OCI-LY1 (cell line): ENCODE data around the gene CEP44.

ENCODE experiments used
- H2AFZ ChIP-seq: fragments of 200-600 bp; sonication (generic), shearing (Covaris generic); 2 replicates; pipeline ENCODE4 v1.6.0; 2014; ENCODE audit warnings: antibody characterized with exemption, mild to moderate bottlenecking, low read length
- H3F3A ChIP-seq: fragments of 200-600 bp; sonication (generic), shearing (Covaris generic); 2 replicates; pipeline ENCODE4 v1.6.0; 2014; ENCODE audit warnings: mild to moderate bottlenecking, antibody characterized with exemption, low read length, moderate library complexity; ENCODE audit not compliant: insufficient read depth
- H3K27ac ChIP-seq: fragments of 200-600 bp; sonication (generic); 2 replicates; pipeline ENCODE4 v1.5.1; 2014; ENCODE audit warnings: low read length, mixed run types, mild to moderate bottlenecking, low read depth; ENCODE audit not compliant: poor library complexity, severe bottlenecking
- H3K27me3 ChIP-seq: fragments of 200-600 bp; sonication (generic); 2 replicates; pipeline ENCODE4 v1.6.0; 2014; ENCODE audit warnings: antibody characterized with exemption, mild to moderate bottlenecking, low read length, moderate library complexity; ENCODE audit not compliant: insufficient read depth
- H3K36me3 ChIP-seq: fragments of 200-600 bp; sonication (generic); 2 replicates; pipeline ENCODE4 v1.6.1; 2014; ENCODE audit warnings: mild to moderate bottlenecking, antibody characterized with exemption, low read length, moderate library complexity, mixed read lengths; ENCODE audit not compliant: insufficient read depth
- H3K4me1 ChIP-seq: fragments of 200-600 bp; sonication (generic); 2 replicates; pipeline ENCODE4 v1.5.1; 2014; ENCODE audit warnings: mild to moderate bottlenecking, low read length, moderate library complexity; ENCODE audit not compliant: insufficient read depth, severe bottlenecking
- H3K4me2 ChIP-seq: fragments of 200-600 bp; sonication (generic), shearing (Covaris generic); 2 replicates; pipeline ENCODE4 v1.6.1; 2014; ENCODE audit warnings: low read length
- H3K4me3 ChIP-seq: fragments of 200-600 bp; sonication (generic); 2 replicates; pipeline ENCODE4 v1.5.1; 2014; ENCODE audit warnings: low read length, low read depth, mild to moderate bottlenecking, mixed read lengths; ENCODE audit not compliant: poor library complexity, severe bottlenecking
- H3K79me2 ChIP-seq: fragments of 200-600 bp; shearing (Covaris generic); 2 replicates; pipeline ENCODE4 v1.6.1; 2016; ENCODE audit warnings: mixed run types, low read length, mixed read lengths; ENCODE audit not compliant: insufficient read depth
- H3K9ac ChIP-seq: fragments of 200-600 bp; sonication (generic), shearing (Covaris generic); 2 replicates; pipeline ENCODE4 v1.6.1; 2014; ENCODE audit warnings: mild to moderate bottlenecking, low read length, mixed read lengths
- H3K9me2 ChIP-seq: fragments of 200-600 bp; sonication (generic), shearing (Covaris generic); 2 replicates; pipeline ENCODE4 v1.6.1; 2014; ENCODE audit warnings: low read depth, mild to moderate bottlenecking, low read length, mixed read lengths
- H3K9me3 ChIP-seq: fragments of 200-600 bp; shearing (Covaris generic); 2 replicates; pipeline ENCODE4 v1.6.1; 2014; ENCODE audit warnings: low read length, mixed read lengths
- H4K20me1 ChIP-seq: fragments of 200-600 bp; sonication (generic), shearing (Covaris generic); 2 replicates; pipeline ENCODE4 v1.6.0; 2016; ENCODE audit warnings: mild to moderate bottlenecking, low read length; ENCODE audit not compliant: insufficient read depth
- EZH2 ChIP-seq: fragments of 200-600 bp; sonication (generic), shearing (Covaris generic); IDR thresholded peaks from 2 replicates; pipeline ENCODE4 v1.8.0; 2017; ENCODE audit warnings: borderline replicate concordance, mixed run types, mild to moderate bottlenecking, antibody characterized with exemption, low read length, moderate library complexity, mixed read lengths
- TF ChIP-seq, protein P1 (sequence below): fragments of 200-600 bp; sonication (generic), shearing (Covaris generic); IDR thresholded peaks from 2 replicates; pipeline ENCODE4 v1.5.1; 2017; ENCODE audit warnings: mild to moderate bottlenecking, antibody characterized with exemption, low read length, moderate library complexity, mixed read lengths

The CEP44 gene

DNA sequence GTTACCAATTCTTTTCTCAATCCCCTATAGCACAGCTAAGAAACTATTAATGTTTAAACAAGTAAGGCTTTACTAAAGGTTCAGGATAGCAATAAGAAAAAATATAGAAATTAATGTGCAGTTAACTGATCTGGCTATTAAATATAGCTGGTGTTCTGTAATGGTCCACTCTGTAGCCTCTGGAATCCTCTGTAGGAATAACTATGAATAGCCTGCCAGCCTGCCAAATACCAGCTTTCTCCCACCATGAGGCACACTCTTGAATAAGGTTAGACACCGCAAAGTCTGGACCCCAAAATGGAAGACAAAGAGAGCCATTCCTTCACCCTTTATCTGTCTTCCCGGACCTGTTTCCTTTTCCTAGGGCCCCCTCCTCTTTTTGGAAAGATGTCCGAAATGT lies 30.6 kb downstream of the CEP44 start:
- TF ChIP-seq, protein P1, sequence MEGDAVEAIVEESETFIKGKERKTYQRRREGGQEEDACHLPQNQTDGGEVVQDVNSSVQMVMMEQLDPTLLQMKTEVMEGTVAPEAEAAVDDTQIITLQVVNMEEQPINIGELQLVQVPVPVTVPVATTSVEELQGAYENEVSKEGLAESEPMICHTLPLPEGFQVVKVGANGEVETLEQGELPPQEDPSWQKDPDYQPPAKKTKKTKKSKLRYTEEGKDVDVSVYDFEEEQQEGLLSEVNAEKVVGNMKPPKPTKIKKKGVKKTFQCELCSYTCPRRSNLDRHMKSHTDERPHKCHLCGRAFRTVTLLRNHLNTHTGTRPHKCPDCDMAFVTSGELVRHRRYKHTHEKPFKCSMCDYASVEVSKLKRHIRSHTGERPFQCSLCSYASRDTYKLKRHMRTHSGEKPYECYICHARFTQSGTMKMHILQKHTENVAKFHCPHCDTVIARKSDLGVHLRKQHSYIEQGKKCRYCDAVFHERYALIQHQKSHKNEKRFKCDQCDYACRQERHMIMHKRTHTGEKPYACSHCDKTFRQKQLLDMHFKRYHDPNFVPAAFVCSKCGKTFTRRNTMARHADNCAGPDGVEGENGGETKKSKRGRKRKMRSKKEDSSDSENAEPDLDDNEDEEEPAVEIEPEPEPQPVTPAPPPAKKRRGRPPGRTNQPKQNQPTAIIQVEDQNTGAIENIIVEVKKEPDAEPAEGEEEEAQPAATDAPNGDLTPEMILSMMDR: no peak
- TF ChIP-seq EZH2: no peak
- Histone ChIP-seq H3K36me3 (peaks cover 43% of the 10 kb centered on the region; the same call in 1 of the 2 replicates), H3K9me3 (no peaks in the 10 kb centered on the region), H3K4me2 (no peak overlapping the region), H3K4me3 (no peak overlapping the region), H3K79me2 (no peaks in the 10 kb centered on the region), H3F3A (no peaks in the 10 kb centered on the region), H3K27ac (no peak overlapping the region), H3K4me1 (peaks cover 4% of the 10 kb centered on the region), H2AFZ (no peak overlapping the region), H3K27me3 (no peaks in the 10 kb centered on the region), H4K20me1 (no peaks in the 10 kb centered on the region), H3K9ac (no peak overlapping the region), H3K9me2 (no peaks in the 10 kb centered on the region)

GRCh38 chr4:174314770-174315169 lies 31.1 kb downstream of the CEP44 start:
- Histone ChIP-seq H3F3A (no peaks in the 10 kb centered on the region), H3K4me3 (no peak overlapping the region), H2AFZ (no peak overlapping the region), H4K20me1 (no peaks in the 10 kb centered on the region), H3K27ac (no peak overlapping the region), H3K9me3 (no peaks in the 10 kb centered on the region), H3K36me3 (peaks cover 41% of the 10 kb centered on the region; the same call in 1 of the 2 replicates), H3K4me2 (no peak overlapping the region), H3K9ac (no peak overlapping the region), H3K27me3 (no peaks in the 10 kb centered on the region), H3K4me1 (peaks cover 4% of the 10 kb centered on the region), H3K79me2 (no peaks in the 10 kb centered on the region), H3K9me2 (no peaks in the 10 kb centered on the region)
- no peak for TF ChIP-seq EZH2
- TF ChIP-seq, protein P1: no peak

- Histone ChIP-seq H3K4me3 (no peak overlapping the region), H3K9me2 (no peaks in the 10 kb centered on the region), H4K20me1 (no peaks in the 10 kb centered on the region), H3K9ac (no peak overlapping the region), H3F3A (no peaks in the 10 kb centered on the region), H3K27ac (no peak overlapping the region), H3K4me1 (peaks cover 4% of the 10 kb centered on the region), H3K27me3 (no peaks in the 10 kb centered on the region), H3K4me2 (no peak overlapping the region), H3K79me2 (no peaks in the 10 kb centered on the region), H3K36me3 (peaks cover 38% of the 10 kb centered on the region; the same call in 1 of the 2 replicates), H3K9me3 (no peaks in the 10 kb centered on the region), H2AFZ (no peak overlapping the region)
- no peak for TF ChIP-seq EZH2
- TF ChIP-seq, protein P1: no peak
Observed at GRCh38 chr4:174316546-174316945, 32.8 kb downstream of the CEP44 start.
